HepG2 (cell line): ENCODE measurements around the gene ARHGEF4. TPM values are rescaled to one million over a fixed set of nuclear protein-coding genes. Genes with fewer than 3 reads are reported as not detected.

Source experiments
- ATF7-NPFF ChIP-seq: sonication (generic); formaldehyde crosslinking; IDR thresholded peaks from 2 replicates; pipeline ENCODE4 v1.8.1; 2023; ENCODE audit warnings: mild to moderate bottlenecking, low read depth, missing genetic modification reagents, moderate library complexity
- CENPT ChIP-seq: sonication (generic); formaldehyde crosslinking; IDR thresholded peaks from 2 replicates; pipeline ENCODE4 v1.8.0; 2022; ENCODE audit warnings: low read depth, mild to moderate bottlenecking, moderate library complexity, missing genetic modification reagents
- CHCHD3 ChIP-seq: sonication (generic); formaldehyde crosslinking; IDR thresholded peaks from 2 replicates; pipeline ENCODE4 v1.8.0; 2022; ENCODE audit warnings: mild to moderate bottlenecking, missing genetic modification reagents, moderate library complexity
- HDAC6 ChIP-seq: fragments of 200-600 bp; sonication (generic); IDR thresholded peaks from 2 replicates; pipeline ENCODE4 v1.7.0; 2017; ENCODE audit warnings: mild to moderate bottlenecking, antibody characterized with exemption, low read length, low read depth
- HES4 ChIP-seq: sonication (generic); formaldehyde crosslinking; IDR thresholded peaks from 2 replicates; pipeline ENCODE4 v1.9.0; 2021; ENCODE audit warnings: mild to moderate bottlenecking, missing genetic modification reagents, borderline replicate concordance
- KLF13 ChIP-seq: sonication (generic); formaldehyde crosslinking; IDR thresholded peaks from 2 replicates; pipeline ENCODE4 v1.4.0; 2020; ENCODE audit warnings: mild to moderate bottlenecking, missing genetic modification reagents
- NCOA2 ChIP-seq: sonication (generic); formaldehyde crosslinking; IDR thresholded peaks from 2 replicates; pipeline ENCODE4 v1.8.0; 2022; ENCODE audit warnings: inconsistent platforms
- RBM39 ChIP-seq: fragments of 200-400 bp; formaldehyde crosslinking; IDR thresholded peaks from one replicate; pipeline ENCODE4 v1.6.1; 2018; ENCODE audit warnings: antibody characterized with exemption, mild to moderate bottlenecking, low read depth, low read length; ENCODE audit not compliant: poor library complexity, severe bottlenecking
- SAFB2 ChIP-seq: sonication (generic); formaldehyde crosslinking; IDR thresholded peaks from 2 replicates; pipeline ENCODE4 v1.5.1; 2020; ENCODE audit warnings: missing genetic modification reagents, low read depth, mild to moderate bottlenecking, borderline replicate concordance
- SNAI1 ChIP-seq: sonication (generic); formaldehyde crosslinking; IDR thresholded peaks from 2 replicates; pipeline ENCODE4 v1.5.0; 2020; ENCODE audit warnings: mild to moderate bottlenecking, missing genetic modification reagents, borderline replicate concordance
- SNRNP70 ChIP-seq: fragments of 200-400 bp; formaldehyde crosslinking; IDR thresholded peaks from 2 replicates; pipeline ENCODE4 v1.6.1; 2017; ENCODE audit warnings: mild to moderate bottlenecking, low read depth, low read length, moderate library complexity
- SRY ChIP-seq: sonication (generic); formaldehyde crosslinking; IDR thresholded peaks from 2 replicates; pipeline ENCODE4 v1.8.0; 2022; ENCODE audit warnings: mild to moderate bottlenecking, missing genetic modification reagents
- SUZ12 ChIP-seq: fragments of 150-350 bp; IDR thresholded peaks from 2 replicates; pipeline ENCODE4 v1.6.1; 2014; ENCODE audit warnings: low read depth, low read length
- TERF1 ChIP-seq: sonication (generic); formaldehyde crosslinking; IDR thresholded peaks from 2 replicates; pipeline ENCODE4 v1.8.0; 2022; ENCODE audit warnings: mild to moderate bottlenecking, missing genetic modification reagents, moderate library complexity
- TSC22D2 ChIP-seq: sonication (generic); formaldehyde crosslinking; IDR thresholded peaks from 2 replicates; pipeline ENCODE4 v1.5.1; 2020; ENCODE audit warnings: missing genetic modification reagents, mild to moderate bottlenecking, borderline replicate concordance
- ZBTB38 ChIP-seq: sonication (generic); formaldehyde crosslinking; IDR thresholded peaks from 2 replicates; pipeline ENCODE4 v1.5.1; 2020; ENCODE audit warnings: mild to moderate bottlenecking, missing genetic modification reagents
- ZC3H13 ChIP-seq: sonication (generic); formaldehyde crosslinking; IDR thresholded peaks from 2 replicates; pipeline ENCODE4 v1.8.1; 2023; ENCODE audit warnings: mild to moderate bottlenecking, missing genetic modification reagents, moderate library complexity
- ZFP62 ChIP-seq: sonication (generic); formaldehyde crosslinking; IDR thresholded peaks from 2 replicates; pipeline ENCODE4 v1.4.0; 2020; ENCODE audit warnings: missing genetic modification reagents
- ZFP82 ChIP-seq: sonication (generic); formaldehyde crosslinking; IDR thresholded peaks from 2 replicates; pipeline ENCODE4 v1.5.1; 2020; ENCODE audit warnings: mild to moderate bottlenecking, missing genetic modification reagents, borderline replicate concordance
- ZKSCAN1 ChIP-seq: fragments of 150-350 bp; IDR thresholded peaks from 2 replicates; pipeline ENCODE4 v1.6.1; 2014; ENCODE audit warnings: low read length
- ZNF224 ChIP-seq: sonication (generic); formaldehyde crosslinking; IDR thresholded peaks from 2 replicates; pipeline ENCODE4 v1.5.0; 2020; ENCODE audit warnings: mild to moderate bottlenecking, missing genetic modification reagents
- ZNF362 ChIP-seq: sonication (generic); formaldehyde crosslinking; IDR thresholded peaks from 2 replicates; pipeline ENCODE4 v1.4.0; 2020; ENCODE audit warnings: missing genetic modification reagents, mild to moderate bottlenecking, borderline replicate concordance
- ZNF414 ChIP-seq: sonication (generic); formaldehyde crosslinking; IDR thresholded peaks from 2 replicates; pipeline ENCODE4 v1.5.0; 2020; ENCODE audit warnings: missing genetic modification reagents
- ZNF557 ChIP-seq: sonication (generic); formaldehyde crosslinking; IDR thresholded peaks from 2 replicates; pipeline ENCODE4 v1.4.0; 2020; ENCODE audit warnings: missing genetic modification reagents
- ZSCAN5A ChIP-seq: sonication (generic); formaldehyde crosslinking; IDR thresholded peaks from 2 replicates; pipeline ENCODE4 v1.8.0; 2022; ENCODE audit warnings: mild to moderate bottlenecking, missing genetic modification reagents, borderline replicate concordance
- polyA plus RNA-seq, 8 experiments: library from polyadenylated mRNA; depleted of rRNA in 3 of 8; stranded (reverse) in 7 of 8; unstranded in 1 of 8; fragments of >200 nt; fragmentation: Illumina TruSeq in 4 of 8; extraction: Trizol in 4 of 8; gene quantifications; 2 replicates each; pipeline versions ENCODE4 v1.2.1 to v1.2.3, GENCODE V29; 2011 to 2016; ENCODE audit warnings: low read depth in 4 of 8, missing spikeins in 1 of 8, mixed read lengths in 1 of 8; ENCODE audit not compliant: insufficient read depth in 1 of 8
- total RNA-seq, 5 experiments: library from RNA; depleted of rRNA; stranded (reverse); fragments of >200 nt; fragmentation: Illumina TruSeq; extraction: Trizol; gene quantifications; 2 replicates each; pipeline ENCODE4 v1.2.3, GENCODE V29; 2016; ENCODE audit warnings: low read depth in 1 of 5

The ARHGEF4 gene
- total and polyA plus RNA-seq, 2 of the 13 experiments (the other 11 are each of a cell fraction or from before 2014, with no cell fraction given), result 0.11 to 0.13 TPM

GRCh38 chr2:130797493-130798435 lies 39.0 kb upstream of the ARHGEF4 start (continued):
- TF ChIP-seq RBM39 (peak; percentile 82), TSC22D2 (peak; percentile 23; the same call in 1 of the 2 replicates), ZNF414 (CRISPR knock-in tag) (peak; percentile 91), CHCHD3 (0 out of 2 replicates have a peak, but pooled peaks have one; percentile 56), SAFB2 (0 out of 2 replicates have a peak, but pooled peaks have one; percentile 76), ZFP82 (no peak; the same call in 1 of the 2 replicates), ATF7-NPFF (no peak; the same call in 1 of the 2 replicates), HDAC6 (no peak), ZKSCAN1 (no peak), ZNF224 (CRISPR knock-in tag) (peak; percentile 76; the same call in 1 of the 2 replicates), TERF1 (CRISPR knock-in tag) (0 out of 2 replicates have a peak, but pooled peaks have one; percentile 74), HES4 (CRISPR knock-in tag) (peak; percentile 21), NCOA2 (CRISPR knock-in tag) (0 out of 2 replicates have a peak, but pooled peaks have one; percentile 24), ZNF362 (CRISPR knock-in tag) (no peak), ZNF557 (CRISPR knock-in tag) (no peak), SNAI1 (CRISPR knock-in tag) (no peak), SNRNP70 (no peak), KLF13 (CRISPR knock-in tag) (no peak), CENPT (no peak), ZBTB38 (CRISPR knock-in tag) (peak; percentile 76; the same call in 1 of the 2 replicates), SRY (CRISPR knock-in tag) (no peak; the same call in 1 of the 2 replicates), ZC3H13 (CRISPR knock-in tag) (no peak; the same call in 1 of the 2 replicates), ZSCAN5A (CRISPR knock-in tag) (peak; percentile 57; the same call in 1 of the 2 replicates), SUZ12 (no peak), ZFP62 (no peak)
